NT2/D1 (cell line): ENCODE results near the gene FRS2.
A peak's percentile ranks its signal among the peaks of the same experiment; 100 is the strongest.

Experiments used
- DNase-seq: peaks from one replicate; pipeline ENCODE4 v3.0.0-alpha.2; 2011; ENCODE audit warnings: low read depth, low spot score
- H3K27me3 ChIP-seq: 2 replicates; pipeline ENCODE4 v1.6.0; 2011; ENCODE audit warnings: mild to moderate bottlenecking; ENCODE audit not compliant: insufficient read length, insufficient read depth
- H3K36me3 ChIP-seq: 2 replicates; pipeline ENCODE4 v1.6.1; 2011; ENCODE audit warnings: mild to moderate bottlenecking, low read length, mixed read lengths; ENCODE audit not compliant: insufficient read depth, insufficient read length
- H3K4me1 ChIP-seq: 2 replicates; pipeline ENCODE4 v1.5.1; 2011; ENCODE audit not compliant: insufficient read depth, insufficient read length
- H3K4me3 ChIP-seq: 2 replicates; pipeline ENCODE4 v1.5.1; 2011; ENCODE audit warnings: low read depth; ENCODE audit not compliant: insufficient read length
- H3K9ac ChIP-seq: 2 replicates; pipeline ENCODE4 v1.6.0; 2011; ENCODE audit warnings: low read depth; ENCODE audit not compliant: insufficient read length
- H3K9me3 ChIP-seq: 2 replicates; pipeline ENCODE4 v1.5.1; 2011; ENCODE audit warnings: mild to moderate bottlenecking, low read length; ENCODE audit not compliant: insufficient read depth
- SUZ12 ChIP-seq: IDR thresholded peaks from 2 replicates; pipeline ENCODE4 v1.6.1; 2011; ENCODE audit not compliant: insufficient read length, insufficient read depth; ENCODE audit errors: extremely low read depth
- YY1 ChIP-seq: IDR thresholded peaks from 2 replicates; pipeline ENCODE4 v1.6.1; 2011; ENCODE audit not compliant: insufficient read length, insufficient read depth
- ZNF274 ChIP-seq: IDR thresholded peaks from 2 replicates; pipeline ENCODE4 v1.6.1; 2011; ENCODE audit warnings: mild to moderate bottlenecking, low read depth, low read length

The FRS2 gene

DNA sequence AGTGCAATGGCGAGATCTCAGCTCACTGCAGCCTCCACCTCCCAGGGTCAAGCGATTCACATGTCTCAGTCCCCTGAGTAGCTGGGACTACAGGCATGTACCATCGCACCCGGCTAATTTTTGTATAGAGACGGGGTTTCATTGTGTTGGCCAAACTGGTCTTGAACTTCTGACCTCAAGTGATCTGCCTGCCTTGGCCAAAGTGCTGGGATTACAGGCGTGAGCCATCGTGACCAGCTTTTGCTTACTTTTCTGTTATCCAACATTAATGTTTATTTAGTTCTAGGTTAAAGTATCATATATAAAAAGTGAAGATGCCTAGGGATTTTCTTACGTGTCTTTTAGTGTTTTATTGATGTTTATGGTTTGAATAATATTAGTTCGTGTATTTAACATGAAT is 86.2 kb downstream of the FRS2 start:
- Histone ChIP-seq H3K4me3 (no peak overlapping the region), H3K4me1 (no peaks in the 10 kb centered on the region), H3K27me3 (no peaks in the 10 kb centered on the region), H3K9me3 (no peaks in the 10 kb centered on the region), H3K9ac (no peak overlapping the region), H3K36me3 (peaks cover under 1% of the 10 kb centered on the region)
- TF ChIP-seq ZNF274 (no peak), YY1 (no peak), SUZ12 (no peak)
- DNase-seq: no peak

DNA sequence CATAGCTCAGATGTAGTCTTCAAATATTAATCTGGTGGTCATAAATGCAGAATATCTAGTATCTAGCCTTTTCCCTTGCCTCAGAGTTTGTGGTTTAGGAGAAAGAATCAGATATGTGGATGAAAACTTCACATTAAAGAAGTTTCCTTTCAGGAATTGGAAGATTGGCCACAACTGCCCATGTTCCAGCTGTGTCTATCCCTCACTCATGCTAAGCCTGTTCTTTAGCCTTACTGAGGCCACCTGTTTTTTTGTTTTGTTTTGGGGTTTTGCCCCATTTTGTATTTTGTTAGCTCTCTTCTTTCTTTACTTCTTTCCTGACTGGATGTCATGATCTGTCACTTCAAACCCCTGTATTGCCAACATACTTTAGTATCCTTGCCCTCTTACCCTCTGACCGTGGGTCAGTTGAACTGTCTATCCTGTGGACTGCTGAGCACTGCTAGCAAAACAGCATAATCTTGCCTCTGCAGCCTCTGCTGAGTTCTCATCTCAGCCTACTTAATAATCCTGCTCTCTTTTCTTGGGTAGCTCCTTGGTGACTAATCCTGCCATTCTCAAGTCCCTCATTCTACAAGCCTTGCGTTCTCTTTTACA is 93.1 kb downstream of the FRS2 start:
- TF ChIP-seq YY1 (no peak), SUZ12 (no peak), ZNF274 (no peak)
- H3K27me3 ChIP-seq: no peaks in the 10 kb centered on the region
- H3K4me3 ChIP-seq: no peak overlapping the region
- no peaks in the 10 kb centered on the region for H3K9me3 ChIP-seq
- H3K36me3 ChIP-seq: peaks cover 20% of the 10 kb centered on the region
- no peak overlapping the region for H3K9ac ChIP-seq
- DNase-seq: no peak
- H3K4me1 ChIP-seq: no peaks in the 10 kb centered on the region

DNA sequence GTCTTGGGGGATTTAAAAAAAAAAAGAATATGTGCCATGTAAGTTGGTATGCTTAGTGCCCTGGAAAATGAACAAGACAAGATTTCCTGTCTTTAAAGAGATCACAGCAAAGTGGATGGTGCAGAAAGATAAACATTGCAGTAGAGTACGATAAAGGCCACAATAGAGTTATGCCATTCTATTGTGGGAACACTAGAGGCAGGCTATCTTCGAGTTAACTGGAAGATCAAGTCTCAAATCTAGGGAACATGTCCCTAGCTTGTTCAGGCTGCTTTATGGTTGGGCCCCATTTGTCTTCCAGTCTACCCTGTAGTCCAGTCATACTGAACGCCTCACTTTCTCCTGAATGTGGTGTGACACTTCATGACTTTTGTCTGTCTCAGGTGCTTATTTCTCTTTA is 96.4 kb downstream of the FRS2 start:
- no peaks in the 10 kb centered on the region for H3K9me3 ChIP-seq
- no peaks in the 10 kb centered on the region for H3K27me3 ChIP-seq
- peaks cover 39% of the 10 kb centered on the region for H3K36me3 ChIP-seq
- TF ChIP-seq SUZ12 (no peak), ZNF274 (no peak), YY1 (no peak)
- no peaks in the 10 kb centered on the region for H3K4me1 ChIP-seq
- no peak overlapping the region for H3K4me3 ChIP-seq
- DNase-seq: no peak
- H3K9ac ChIP-seq: no peak overlapping the region

DNA sequence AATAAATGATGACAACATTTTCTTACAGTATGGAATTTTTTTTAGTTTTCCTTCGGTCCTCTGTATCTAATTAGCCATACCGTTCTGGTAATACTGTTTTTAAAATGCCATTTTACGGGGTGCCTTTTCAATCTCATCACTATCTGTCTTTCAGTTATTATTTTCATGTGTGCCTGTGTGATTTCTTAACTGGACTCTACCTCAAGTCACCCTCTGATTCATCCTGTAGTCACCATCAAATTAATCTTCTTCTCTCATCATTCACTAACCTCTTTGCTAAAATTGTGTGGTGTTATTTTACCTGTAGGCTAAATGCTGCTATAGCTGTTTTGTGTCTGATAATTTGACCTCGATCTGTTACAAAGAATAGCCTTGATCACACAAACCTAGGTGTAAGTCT is 99.0 kb downstream of the FRS2 start:
- Histone ChIP-seq H3K36me3 (peaks cover 49% of the 10 kb centered on the region), H3K27me3 (no peaks in the 10 kb centered on the region), H3K4me3 (no peak overlapping the region), H3K9ac (no peak overlapping the region), H3K4me1 (no peaks in the 10 kb centered on the region), H3K9me3 (no peaks in the 10 kb centered on the region)
- DNase-seq: no peak
- TF ChIP-seq ZNF274: no peak
- no peak for TF ChIP-seq SUZ12
- no peak for TF ChIP-seq YY1

DNA sequence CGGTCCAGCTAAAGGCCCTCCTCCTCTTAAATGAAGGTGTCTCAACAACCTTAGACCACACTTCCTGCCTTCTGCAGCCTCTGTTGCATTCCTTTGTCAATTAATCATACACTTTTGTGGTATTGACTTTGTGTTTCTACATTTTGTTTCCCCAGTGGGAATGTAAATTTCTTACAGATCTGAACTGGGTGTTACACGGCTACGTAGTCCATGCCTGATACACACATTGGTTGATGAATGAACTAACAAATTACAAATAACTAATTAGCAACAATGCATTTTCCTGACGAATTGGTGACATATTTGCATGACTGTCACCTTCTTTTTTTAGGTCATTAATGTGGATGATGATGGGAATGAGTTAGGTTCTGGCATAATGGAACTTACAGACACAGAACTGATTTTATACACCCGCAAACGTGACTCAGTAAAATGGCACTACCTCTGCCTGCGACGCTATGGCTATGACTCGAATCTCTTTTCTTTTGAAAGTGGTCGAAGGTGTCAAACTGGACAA is 99.9 kb downstream of the FRS2 start:
- Histone ChIP-seq H3K4me1 (no peaks in the 10 kb centered on the region), H3K36me3 (peaks cover 52% of the 10 kb centered on the region), H3K9ac (no peak overlapping the region), H3K9me3 (no peaks in the 10 kb centered on the region), H3K4me3 (no peak overlapping the region), H3K27me3 (no peaks in the 10 kb centered on the region)
- TF ChIP-seq SUZ12: no peak
- TF ChIP-seq ZNF274: no peak
- no peak for TF ChIP-seq YY1
- DNase-seq: no peak

DNA sequence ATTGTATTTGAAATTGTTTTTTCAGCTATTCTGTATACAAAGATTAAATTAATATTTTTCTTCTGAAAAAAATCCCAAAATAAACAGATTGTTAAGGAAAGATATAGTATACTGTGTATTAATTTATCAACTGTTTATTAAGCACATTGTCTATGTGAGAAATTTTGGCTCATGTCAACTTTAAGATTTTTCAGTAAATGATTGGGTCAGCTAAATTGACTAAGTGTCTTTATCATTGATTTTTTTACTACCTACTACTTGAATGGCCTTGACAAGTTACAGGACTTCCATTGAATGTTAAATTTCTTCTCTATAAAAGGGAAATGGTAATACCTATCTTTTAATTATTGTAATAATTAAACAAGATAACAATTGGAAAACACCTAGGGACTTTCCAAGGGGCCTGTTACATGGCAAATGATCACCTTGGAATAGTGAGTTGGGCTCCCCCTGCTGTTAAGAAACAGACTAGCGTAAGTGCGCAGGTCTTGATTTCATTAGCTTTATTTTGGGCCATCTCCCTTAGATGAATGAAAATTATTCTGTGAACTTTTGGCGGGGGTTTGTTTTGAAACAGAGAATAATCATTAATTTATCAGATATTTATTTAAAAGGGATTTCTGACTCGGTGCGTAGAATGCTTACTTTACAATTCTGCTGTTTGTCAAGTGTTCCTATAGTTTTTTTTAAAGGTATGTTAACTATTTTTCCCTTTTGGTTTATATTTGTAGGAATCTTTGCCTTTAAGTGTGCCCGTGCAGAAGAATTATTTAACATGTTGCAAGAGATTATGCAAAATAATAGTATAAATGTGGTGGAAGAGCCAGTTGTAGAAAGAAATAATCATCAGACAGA is 100.6 kb downstream of the FRS2 start:
- Histone ChIP-seq H3K4me1 (no peaks in the 10 kb centered on the region), H3K9me3 (no peaks in the 10 kb centered on the region), H3K27me3 (no peaks in the 10 kb centered on the region), H3K36me3 (peaks cover 57% of the 10 kb centered on the region), H3K9ac (no peak overlapping the region), H3K4me3 (no peak overlapping the region)
- TF ChIP-seq YY1 (no peak), ZNF274 (no peak), SUZ12 (no peak)
- peak; percentile 55 for DNase-seq

DNA sequence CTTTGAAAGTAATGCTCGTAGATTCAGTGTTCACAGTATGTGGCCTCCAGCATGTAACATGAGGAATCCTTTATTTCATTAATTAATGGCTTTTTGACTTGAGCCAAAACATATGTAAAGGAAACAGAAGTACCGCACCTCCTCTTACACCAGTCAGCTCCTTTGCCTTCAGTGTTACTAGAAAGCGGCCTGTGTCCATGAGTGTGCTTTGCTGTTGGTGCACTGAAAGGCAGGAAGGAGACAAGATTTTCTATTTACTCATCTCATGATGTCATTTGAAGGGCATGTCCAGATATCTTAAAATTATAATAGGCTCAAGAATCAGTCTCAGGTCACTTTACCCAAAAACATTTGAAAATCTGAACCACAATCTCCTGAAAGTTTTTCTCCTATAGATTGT is 105.2 kb downstream of the FRS2 start:
- Histone ChIP-seq H3K4me1 (no peaks in the 10 kb centered on the region), H3K36me3 (peaks cover 45% of the 10 kb centered on the region), H3K9ac (no peak overlapping the region), H3K9me3 (no peaks in the 10 kb centered on the region), H3K4me3 (no peak overlapping the region), H3K27me3 (no peaks in the 10 kb centered on the region)
- TF ChIP-seq YY1: no peak
- no peak for TF ChIP-seq ZNF274
- no peak for DNase-seq
